GM12872 (cell line): ENCODE measurements around the gene BLID.

Experiments
- CTCF ChIP-seq: IDR thresholded peaks from 3 replicates; pipeline ENCODE4 v1.5.1; 2011; ENCODE audit warnings: low read depth, mild to moderate bottlenecking, low read length, moderate library complexity; ENCODE audit not compliant: insufficient read depth

The BLID gene

GRCh38 chr11:122150216-122151124, 34.5 kb upstream of the BLID start:
- no peak for TF ChIP-seq CTCF

- no peak for TF ChIP-seq CTCF
Observed at GRCh38 chr11:122149202-122149601, 33.2 kb upstream of the BLID start.

GRCh38 chr11:122146475-122146874, 30.5 kb upstream of the BLID start:
- TF ChIP-seq CTCF: no peak

- TF ChIP-seq CTCF: no peak
Observed at GRCh38 chr11:122145715-122146274, 29.8 kb upstream of the BLID start.

GRCh38 chr11:122144752-122145151, 28.7 kb upstream of the BLID start:
- TF ChIP-seq CTCF: no peak

- TF ChIP-seq CTCF: no peak
Observed at GRCh38 chr11:122141725-122142124, 25.7 kb upstream of the BLID start.

GRCh38 chr11:122140500-122140899, 24.5 kb upstream of the BLID start:
- no peak for TF ChIP-seq CTCF
